ENCODE results near the gene SFXN5.
A peak's percentile ranks its signal among the peaks of the same experiment; 100 is the strongest.

The SFXN5 gene

GRCh38 chr2:72934683-72935610 lies 136.6 kb downstream of the SFXN5 start:
- no peak for DNase-seq

- DNase-seq, result no peak
These were observed 137.8 kb downstream of the SFXN5 start for GRCh38 chr2:72933646-72934151.

GRCh38 chr2:72933207-72933606 lies 138.3 kb downstream of the SFXN5 start:
- DNase-seq, result no peak

GRCh38 chr2:72932805-72933204 lies 138.7 kb downstream of the SFXN5 start:
- DNase-seq, result no peak

- DNase-seq, result no peak
These were observed 139.3 kb downstream of the SFXN5 start for GRCh38 chr2:72932045-72932740.

GRCh38 chr2:72931280-72931910 lies 140.1 kb downstream of the SFXN5 start:
- no peak for DNase-seq

GRCh38 chr2:72929010-72929409 lies 142.5 kb downstream of the SFXN5 start:
- no peak for DNase-seq

- DNase-seq, result no peak
These were observed 143.6 kb downstream of the SFXN5 start for GRCh38 chr2:72927619-72928550.

- DNase-seq, result no peak
These were observed 144.6 kb downstream of the SFXN5 start for GRCh38 chr2:72926811-72927465.

- no peak for DNase-seq
These were observed 145.1 kb downstream of the SFXN5 start for GRCh38 chr2:72926368-72926767.

- no peak for DNase-seq
These were observed 146.1 kb downstream of the SFXN5 start for GRCh38 chr2:72925328-72925943.

GRCh38 chr2:72924353-72925240 lies 146.9 kb downstream of the SFXN5 start:
- peak in 1 of 2 experiments; percentile 22 for DNase-seq

- no peak for DNase-seq
These were observed 147.6 kb downstream of the SFXN5 start for GRCh38 chr2:72923833-72924352.

- no peak for DNase-seq
These were observed 149.7 kb downstream of the SFXN5 start for GRCh38 chr2:72921853-72922252.

- no peak for DNase-seq
These were observed 150.2 kb downstream of the SFXN5 start for GRCh38 chr2:72921088-72921851.

- peak; percentile 52 to 69 for DNase-seq
These were observed 151.0 kb downstream of the SFXN5 start for GRCh38 chr2:72920318-72921087.

GRCh38 chr2:72919414-72920317 lies 151.8 kb downstream of the SFXN5 start:
- peak; percentile 52 to 69 for DNase-seq
